A549 (cell line): ENCODE results near the gene NR4A2. TPM values are rescaled to one million over a fixed set of nuclear protein-coding genes. Genes with fewer than 3 reads are reported as not detected.
A peak's percentile ranks its signal among the peaks of the same experiment; 100 is the strongest.

Experiments used
- ATAC-seq, 2 experiments: fragments of 200-7000 bp in 1 of 2; fragments of >200 bp in 1 of 2; cut with Nextera tagmentation in 1 of 2; cut with Tn5 transposase in 1 of 2; 3 replicates each; pipeline versions ENCODE4 v1.8.0 to v1.9.1; 2018 to 2020; ENCODE audit warnings: mild to moderate bottlenecking in 1 of 2, moderate library complexity in 1 of 2
- CTCF ChIA-PET: fragments of 300-600 bp; sonication (Branson Sonifier 250); formaldehyde crosslinking; extraction: SDS; loops from one replicate; lab custom pipeline; 2021; ENCODE audit warnings: antibody characterized with exemption, inconsistent platforms; lab: Yijun Ruan, JAX
- POLR2A ChIA-PET: fragments of 350-600 bp; formaldehyde crosslinking; extraction: SDS; loops from one replicate; lab custom pipeline; 2021; ENCODE audit warnings: antibody characterized with exemption, inconsistent platforms; lab: Yijun Ruan, JAX
- DNase-seq, 2 experiments: peaks; one replicate each; pipeline versions ENCODE4 v3.0.0 to v3.0.0-alpha.2; 2011 to 2016; ENCODE audit warnings: low read depth in 1 of 2, low spot score in 1 of 2
- FAIRE-seq: peaks from 2 replicates; lab custom pipeline; 2011; peaks lifted over from hg19 to GRCh38; lab: Jason Lieb, UNC
- H3K27ac ChIP-seq, 2 experiments: fragments of >200 bp; sonication (Bioruptor Twin); formaldehyde crosslinking; 3 replicates each; pipeline ENCODE4 v1.5.1; 2016 to 2017
- H3K4me1 ChIP-seq: fragments of >200 bp; sonication (Bioruptor Twin); formaldehyde crosslinking; 3 replicates; pipeline ENCODE4 v1.6.1; 2016
- H3K4me2 ChIP-seq: fragments of >200 bp; sonication (Bioruptor Twin); formaldehyde crosslinking; 3 replicates; pipeline ENCODE4 v1.6.1; 2016
- H3K4me3 ChIP-seq: fragments of >200 bp; sonication (Bioruptor Twin); formaldehyde crosslinking; 3 replicates; pipeline ENCODE4 v1.5.1; 2016
- H3K9me3 ChIP-seq: fragments of >200 bp; sonication (Bioruptor Twin); formaldehyde crosslinking; 3 replicates; pipeline ENCODE4 v1.6.1; 2016
- BCL3 ChIP-seq: fragments of >200 bp; sonication (Bioruptor Twin); formaldehyde crosslinking; IDR thresholded peaks from 3 replicates; pipeline ENCODE4 v1.6.1; 2016
- BHLHE40 ChIP-seq: IDR thresholded peaks from 2 replicates; pipeline ENCODE4 v1.6.1; 2012; ENCODE audit warnings: low read depth, low read length, inconsistent platforms
- CBX2 ChIP-seq: fragments of 200-600 bp; sonication (generic); IDR thresholded peaks from 2 replicates; pipeline ENCODE4 v1.6.1; 2016; ENCODE audit warnings: low read depth, mild to moderate bottlenecking, borderline replicate concordance
- CBX8 ChIP-seq: fragments of 200-600 bp; sonication (generic); IDR thresholded peaks from 2 replicates; pipeline ENCODE4 v1.6.1; 2016
- CEBPB ChIP-seq, 2 experiments: fragments of >200 bp in 1 of 2; sonication (Bioruptor Twin) in 1 of 2; formaldehyde crosslinking in 1 of 2; IDR thresholded peaks; 2 replicates each; pipeline ENCODE4 v1.6.1; 2012 to 2016
- CTCF ChIP-seq: fragments of >200 bp; sonication (Bioruptor Twin); formaldehyde crosslinking; IDR thresholded peaks from 3 replicates; pipeline ENCODE4 v1.5.1; 2016
- E2F6 ChIP-seq: IDR thresholded peaks from 2 replicates; pipeline ENCODE4 v1.6.1; 2012; ENCODE audit warnings: low read depth, borderline replicate concordance
- EHF ChIP-seq: fragments of 250-450 bp; sonication (Bioruptor Pico); IDR thresholded peaks from 2 replicates; pipeline ENCODE4 v1.5.0; 2020; ENCODE audit warnings: mild to moderate bottlenecking
- ELK1 ChIP-seq: fragments of 150-350 bp; IDR thresholded peaks from 2 replicates; pipeline ENCODE4 v1.6.1; 2014; ENCODE audit warnings: low read depth, mild to moderate bottlenecking, low read length
- FOSB ChIP-seq: fragments of 250-450 bp; sonication (Bioruptor Pico); IDR thresholded peaks from 2 replicates; pipeline ENCODE4 v1.5.0; 2020; ENCODE audit warnings: mild to moderate bottlenecking, moderate library complexity
- FOSL2 ChIP-seq, 2 experiments: fragments of 450-650 bp in 1 of 2; fragments of >200 bp in 1 of 2; sonication (Bioruptor Twin) in 1 of 2; formaldehyde crosslinking; IDR thresholded peaks; 2 replicates each; pipeline versions ENCODE4 v1.5.0 to v1.6.1; 2016 to 2020; ENCODE audit warnings: mild to moderate bottlenecking in 1 of 2, moderate library complexity in 1 of 2
- FOXS1 ChIP-seq: fragments of 250-450 bp; sonication (Bioruptor Pico); IDR thresholded peaks from 2 replicates; pipeline ENCODE4 v1.5.0; 2020; ENCODE audit warnings: mild to moderate bottlenecking, moderate library complexity
- HEYL ChIP-seq: fragments of 250-450 bp; sonication (Bioruptor Pico); IDR thresholded peaks from 2 replicates; pipeline ENCODE4 v1.8.0; 2021; ENCODE audit warnings: mild to moderate bottlenecking, moderate library complexity
- HMGXB4 ChIP-seq: fragments of 250-450 bp; sonication (Bioruptor Pico); IDR thresholded peaks from 2 replicates; pipeline ENCODE4 v1.5.0; 2021; ENCODE audit warnings: mild to moderate bottlenecking, moderate library complexity, borderline replicate concordance
- HOXB13 ChIP-seq: fragments of 250-450 bp; sonication (Bioruptor Pico); IDR thresholded peaks from 2 replicates; pipeline ENCODE4 v1.5.0; 2020; ENCODE audit warnings: low read depth, mild to moderate bottlenecking, moderate library complexity
- HOXB5 ChIP-seq: fragments of 250-450 bp; sonication (Bioruptor Pico); IDR thresholded peaks from 2 replicates; pipeline ENCODE4 v1.5.0; 2020; ENCODE audit warnings: mild to moderate bottlenecking, moderate library complexity
- JUN ChIP-seq, 2 experiments: fragments of >200 bp; sonication (Bioruptor Twin); formaldehyde crosslinking; IDR thresholded peaks; 2 replicates in 1 of 2; 3 replicates in 1 of 2; pipeline ENCODE4 v1.6.1; 2016 to 2017
- MAZ ChIP-seq: fragments of 150-350 bp; IDR thresholded peaks from 2 replicates; pipeline ENCODE4 v1.6.1; 2014; ENCODE audit warnings: antibody characterized with exemption, low read depth, low read length, borderline replicate concordance
- NFE2L2 ChIP-seq: fragments of 150-350 bp; conservative IDR thresholded peaks from 2 replicates; pipeline ENCODE4 v1.6.1; 2014; ENCODE audit warnings: low read length
- NR3C1 ChIP-seq: fragments of >200 bp; sonication (Bioruptor Twin); formaldehyde crosslinking; IDR thresholded peaks from 3 replicates; pipeline ENCODE4 v1.6.1; 2017
- POLR2A ChIP-seq: IDR thresholded peaks from 2 replicates; pipeline ENCODE4 v1.6.1; 2012; ENCODE audit warnings: mild to moderate bottlenecking, low read length
- REST ChIP-seq: fragments of 200-600 bp; sonication (generic); IDR thresholded peaks from 2 replicates; pipeline ENCODE4 v1.6.1; 2016; ENCODE audit warnings: antibody characterized with exemption, mild to moderate bottlenecking, moderate library complexity
- SMC3 ChIP-seq: fragments of >200 bp; sonication (Bioruptor Twin); formaldehyde crosslinking; IDR thresholded peaks from 3 replicates; pipeline ENCODE4 v1.6.1; 2018; ENCODE audit warnings: inconsistent platforms
- TP53 ChIP-seq: fragments of 250-450 bp; sonication (Bioruptor Pico); IDR thresholded peaks from 2 replicates; pipeline ENCODE4 v1.5.0; 2021; ENCODE audit warnings: mild to moderate bottlenecking, moderate library complexity
- USF2 ChIP-seq: fragments of 450-650 bp; IDR thresholded peaks from 2 replicates; pipeline ENCODE4 v1.6.1; 2014; ENCODE audit warnings: antibody characterized with exemption
- ZNF302 ChIP-seq: fragments of 250-450 bp; sonication (Bioruptor Pico); IDR thresholded peaks from 2 replicates; pipeline ENCODE4 v1.9.0; 2021; ENCODE audit warnings: inconsistent platforms, mild to moderate bottlenecking, moderate library complexity
- ZSCAN20 ChIP-seq: fragments of 250-450 bp; sonication (Bioruptor Pico); IDR thresholded peaks from 2 replicates; pipeline ENCODE4 v1.8.0; 2022; ENCODE audit warnings: mild to moderate bottlenecking, moderate library complexity
- WGBS: methylation state at CpG from one replicate; pipeline ENCODE4 v1.1.6; 2017; ENCODE audit errors: missing lambda C conversion rate; 5-methylcytosine and 5-hydroxymethylcytosine counted together
- polyA plus RNA-seq, 4 experiments: library from polyadenylated mRNA; depleted of rRNA in 3 of 4; stranded (reverse); fragments of >200 nt; fragmentation: RNase III in 1 of 4; extraction: RNeasy Plus Mini Kit Qiagen cat#74134 plus additional on column Dnase treatment in 1 of 4; gene quantifications; 2 replicates in 3 of 4; 3 replicates in 1 of 4; pipeline ENCODE4 v1.2.3, GENCODE V29; 2011 to 2017

The NR4A2 gene
- polyA plus RNA-seq, 2 of the 4 experiments (the other 2 are of a cell fraction), result 2.3 to 9.7 TPM

- CTCF ChIA-PET, result interaction anchor here (0.5 to 1.0 kb wide), 2 partner anchors 240 to 851 kb away, joined by 3 read pairs; no protein-coding TSS in a partner anchor
- ATAC-seq (peak; percentile 77 to 78), FAIRE-seq (no peak), DNase-seq (peak; percentile 65 to 90)
- 1% methylated on average over 42 of the region's 86 CpGs for WGBS
- Histone ChIP-seq H3K4me1 (peaks cover 39% of the 10 kb centered on the region), H3K27ac (peak overlapping the region; percentile 98 to 99), H3K4me2 (peak overlapping the region; percentile 88), H3K4me3 (peak overlapping the region; percentile 93), H3K9me3 (no peaks in the 10 kb centered on the region)
- POLR2A ChIA-PET, result interaction anchor here (0.6 to 1.8 kb wide), 16 partner anchors 9 to 840 kb away, joined by 3 to 26 read pairs (median 3); partner anchors contain the start of gene NR4A2
- TF ChIP-seq POLR2A (peak; percentile 37; the same call in 1 of the 2 replicates), NFE2L2 (no peak), FOSL2 (IDR thresholded peaks at IDR 0.05) (no peak), FOSL2 (CRISPR knock-in tag; IDR thresholded peaks at IDR 0.05) (no peak; the same call in 1 of the 2 replicates), HOXB5 (CRISPR knock-in tag) (no peak), BCL3 (peak; percentile 18; the same call in 2 of the 3 replicates), CBX2 (no peak), BHLHE40 (no peak), FOSB (no peak), MAZ (0 out of 2 replicates have a peak, but pooled peaks have one; percentile 27), CTCF (no peak), CEBPB (IDR thresholded peaks at IDR 0.05) (no peak), HEYL (CRISPR knock-in tag) (no peak), HMGXB4 (no peak; the same call in 1 of the 2 replicates), NR3C1 (no peak), USF2 (no peak), EHF (CRISPR knock-in tag) (no peak), CBX8 (no peak), JUN (IDR thresholded peaks at IDR 0.05) (peak; percentile 51 to 63; a peak in 2 of 5 replicates), ELK1 (no peak), ZNF302 (no peak), SMC3 (peak; percentile 12; the same call in 2 of the 3 replicates), HOXB13 (no peak), ZSCAN20 (CRISPR knock-in tag) (no peak), E2F6 (peak; percentile 79; the same call in 1 of the 2 replicates), REST (0 out of 2 replicates have a peak, but pooled peaks have one; percentile 6), TP53 (peak; percentile 22; the same call in 1 of the 2 replicates), FOXS1 (no peak)
These were observed 10.0 kb upstream of the NR4A2 start for GRCh38 chr2:156342254-156343095.
